ENCODE results near the gene PNLIPRP2. TPM values are rescaled to one million over a fixed set of nuclear protein-coding genes. Genes with fewer than 3 reads are reported as not detected.

PNLIPRP2 gene
- total and polyA plus RNA-seq, 4 donors: 0.06 to 1.0 (median 0.08) TPM; not detected in 1

GRCh38 chr10:116631871-116632295, 11.1 kb downstream of the PNLIPRP2 start:
- H3K27me3 ChIP-seq (ENCODE audit: control insufficient read depth in 3 of 3, insufficient read depth in 3 of 3, low read length in 2 of 3): peaks cover 0 to 7% (median 0%) of the 10 kb centered on the region in 3 donors
- peaks cover 0 to 3% (median 0%) of the 10 kb centered on the region in 5 donors for H3K4me1 ChIP-seq (ENCODE audit: control insufficient read depth in 5 of 5, insufficient read depth in 5 of 5, low read length in 5 of 5)
- H3K36me3 ChIP-seq (ENCODE audit: control insufficient read depth in 4 of 4, insufficient read depth in 4 of 4, low read length in 4 of 4): no peaks in the 10 kb centered on the region
- H3K4me3 ChIP-seq: no peak overlapping the region
- no peak for DNase-seq
- 85 to 91% methylated on average over 6 of the region's 6 CpGs for WGBS, 2 donors
- TF ChIP-seq, protein P1, sequence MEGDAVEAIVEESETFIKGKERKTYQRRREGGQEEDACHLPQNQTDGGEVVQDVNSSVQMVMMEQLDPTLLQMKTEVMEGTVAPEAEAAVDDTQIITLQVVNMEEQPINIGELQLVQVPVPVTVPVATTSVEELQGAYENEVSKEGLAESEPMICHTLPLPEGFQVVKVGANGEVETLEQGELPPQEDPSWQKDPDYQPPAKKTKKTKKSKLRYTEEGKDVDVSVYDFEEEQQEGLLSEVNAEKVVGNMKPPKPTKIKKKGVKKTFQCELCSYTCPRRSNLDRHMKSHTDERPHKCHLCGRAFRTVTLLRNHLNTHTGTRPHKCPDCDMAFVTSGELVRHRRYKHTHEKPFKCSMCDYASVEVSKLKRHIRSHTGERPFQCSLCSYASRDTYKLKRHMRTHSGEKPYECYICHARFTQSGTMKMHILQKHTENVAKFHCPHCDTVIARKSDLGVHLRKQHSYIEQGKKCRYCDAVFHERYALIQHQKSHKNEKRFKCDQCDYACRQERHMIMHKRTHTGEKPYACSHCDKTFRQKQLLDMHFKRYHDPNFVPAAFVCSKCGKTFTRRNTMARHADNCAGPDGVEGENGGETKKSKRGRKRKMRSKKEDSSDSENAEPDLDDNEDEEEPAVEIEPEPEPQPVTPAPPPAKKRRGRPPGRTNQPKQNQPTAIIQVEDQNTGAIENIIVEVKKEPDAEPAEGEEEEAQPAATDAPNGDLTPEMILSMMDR (IDR thresholded peaks at IDR 0.05; ENCODE audit: control extremely low read depth, extremely low read depth): no peak
- no peak for ATAC-seq (ENCODE audit: insufficient read depth, low FRiP score)
- H3K27ac ChIP-seq (ENCODE audit: low read depth in 1 of 2, low read length in 1 of 2): no peak overlapping the region
- peaks cover 0 to 2% (median 0%) of the 10 kb centered on the region in 4 donors for H3K9me3 ChIP-seq (ENCODE audit: control insufficient read depth in 4 of 4, insufficient read depth in 3 of 4, low read length in 3 of 4)
- no peak overlapping the region for H3K9ac ChIP-seq (ENCODE audit: insufficient read depth in 1 of 2, low read length in 2 of 2)

- Histone ChIP-seq H3K9me3 (ENCODE audit: control insufficient read depth in 4 of 4, insufficient read depth in 3 of 4, low read length in 3 of 4) (no peaks in the 10 kb centered on the region), H3K4me3 (no peak overlapping the region), H3K4me1 (ENCODE audit: control insufficient read depth in 5 of 5, insufficient read depth in 5 of 5, low read length in 5 of 5) (peaks cover 0 to under 1% (median 0%) of the 10 kb centered on the region in 5 donors), H3K27ac (ENCODE audit: low read depth in 1 of 2, low read length in 1 of 2) (no peak overlapping the region), H3K36me3 (ENCODE audit: control insufficient read depth in 4 of 4, insufficient read depth in 4 of 4, low read length in 4 of 4) (no peaks in the 10 kb centered on the region), H3K9ac (ENCODE audit: insufficient read depth in 1 of 2, low read length in 2 of 2) (no peak overlapping the region), H3K27me3 (ENCODE audit: control insufficient read depth in 3 of 3, insufficient read depth in 3 of 3, low read length in 2 of 3) (peaks cover 0 to 2% (median 0%) of the 10 kb centered on the region in 3 donors)
- TF ChIP-seq, protein P1 (IDR thresholded peaks at IDR 0.05; ENCODE audit: control extremely low read depth, extremely low read depth): no peak
- no peak for ATAC-seq (ENCODE audit: insufficient read depth, low FRiP score)
- DNase-seq: no peak
- WGBS, 2 donors: 92 to 95% methylated on average over 17 of the region's 17 CpGs
These were observed 12.0 kb downstream of the PNLIPRP2 start for GRCh38 chr10:116632596-116633215.

DNA sequence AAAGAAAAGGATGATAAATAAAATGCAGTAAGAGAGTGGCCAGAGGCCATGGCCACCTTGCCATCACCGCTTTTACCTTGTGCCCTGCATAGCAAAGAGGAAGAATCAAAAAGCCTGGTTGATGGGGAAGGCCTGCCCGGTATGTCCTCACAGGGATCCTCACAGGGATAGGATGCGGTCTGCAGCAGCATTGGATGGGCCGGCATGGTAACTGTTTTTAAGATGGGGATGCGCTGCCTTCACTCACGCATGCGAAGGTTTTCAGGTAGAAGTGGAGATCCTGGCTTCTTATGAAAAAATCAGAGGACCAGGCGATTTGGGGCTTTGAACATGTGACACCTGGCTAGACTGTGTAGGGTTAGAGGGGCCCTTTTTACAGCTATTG, 12.5 kb downstream of the PNLIPRP2 start:
- ATAC-seq (ENCODE audit: insufficient read depth, low FRiP score) (no peak), DNase-seq (no peak)
- TF ChIP-seq, protein P1 (IDR thresholded peaks at IDR 0.05; ENCODE audit: control extremely low read depth, extremely low read depth): no peak
- H3K4me1 ChIP-seq (ENCODE audit: control insufficient read depth in 5 of 5, insufficient read depth in 5 of 5, low read length in 5 of 5): no peaks in the 10 kb centered on the region
- H3K4me3 ChIP-seq: no peak overlapping the region
- no peaks in the 10 kb centered on the region for H3K36me3 ChIP-seq (ENCODE audit: control insufficient read depth in 4 of 4, insufficient read depth in 4 of 4, low read length in 4 of 4)
- no peak overlapping the region for H3K9ac ChIP-seq (ENCODE audit: insufficient read depth in 1 of 2, low read length in 2 of 2)
- H3K9me3 ChIP-seq (ENCODE audit: control insufficient read depth in 4 of 4, insufficient read depth in 3 of 4, low read length in 3 of 4): no peaks in the 10 kb centered on the region
- no peaks in the 10 kb centered on the region for H3K27me3 ChIP-seq (ENCODE audit: control insufficient read depth in 3 of 3, insufficient read depth in 3 of 3, low read length in 2 of 3)
- H3K27ac ChIP-seq (ENCODE audit: low read depth in 1 of 2, low read length in 1 of 2): no peak overlapping the region
- WGBS, 2 donors: 97 to 98% methylated on average over 8 of the region's 8 CpGs
